Measurements from ENCODE around the gene OGFR.

DNA sequence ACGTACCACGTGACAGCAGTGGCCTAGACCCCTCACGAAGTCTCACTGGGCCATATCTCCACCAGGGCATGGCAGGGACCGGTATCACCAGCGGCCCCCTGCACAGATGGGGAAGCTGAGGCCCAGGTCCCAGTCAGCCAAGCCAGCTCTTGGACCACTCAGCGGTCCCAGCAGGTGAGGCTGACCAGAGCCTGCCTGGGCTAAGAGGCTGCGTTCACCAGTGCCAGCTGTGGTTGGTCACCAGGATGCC lies 11.0 kb upstream of the OGFR start:
- TF ChIP-seq, protein P1, sequence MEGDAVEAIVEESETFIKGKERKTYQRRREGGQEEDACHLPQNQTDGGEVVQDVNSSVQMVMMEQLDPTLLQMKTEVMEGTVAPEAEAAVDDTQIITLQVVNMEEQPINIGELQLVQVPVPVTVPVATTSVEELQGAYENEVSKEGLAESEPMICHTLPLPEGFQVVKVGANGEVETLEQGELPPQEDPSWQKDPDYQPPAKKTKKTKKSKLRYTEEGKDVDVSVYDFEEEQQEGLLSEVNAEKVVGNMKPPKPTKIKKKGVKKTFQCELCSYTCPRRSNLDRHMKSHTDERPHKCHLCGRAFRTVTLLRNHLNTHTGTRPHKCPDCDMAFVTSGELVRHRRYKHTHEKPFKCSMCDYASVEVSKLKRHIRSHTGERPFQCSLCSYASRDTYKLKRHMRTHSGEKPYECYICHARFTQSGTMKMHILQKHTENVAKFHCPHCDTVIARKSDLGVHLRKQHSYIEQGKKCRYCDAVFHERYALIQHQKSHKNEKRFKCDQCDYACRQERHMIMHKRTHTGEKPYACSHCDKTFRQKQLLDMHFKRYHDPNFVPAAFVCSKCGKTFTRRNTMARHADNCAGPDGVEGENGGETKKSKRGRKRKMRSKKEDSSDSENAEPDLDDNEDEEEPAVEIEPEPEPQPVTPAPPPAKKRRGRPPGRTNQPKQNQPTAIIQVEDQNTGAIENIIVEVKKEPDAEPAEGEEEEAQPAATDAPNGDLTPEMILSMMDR (IDR thresholded peaks at IDR 0.05; ENCODE audit: insufficient read depth, low read depth, low read length): no peak
- TF ChIP-seq EZH2 (IDR thresholded peaks at IDR 0.05; ENCODE audit: insufficient read depth, low read length): no peak

Data from astrocyte (in vitro differentiated cells and primary cell).